HCT116 (cell line): Measurements from ENCODE around the gene SVIL.

Experiments
- CTCF ChIP-seq, 3 experiments: fragments of 200-600 bp in 1 of 3; sonication (generic) in 1 of 3; IDR thresholded peaks in 2 of 3; conservative IDR thresholded peaks in 1 of 3; 2 replicates each; pipeline ENCODE4 v1.5.1; 2012 to 2017; ENCODE audit warnings: low read depth in 2 of 3, low read length in 2 of 3, antibody characterized with exemption in 1 of 3, borderline replicate concordance in 1 of 3, control low read depth in 1 of 3, mild to moderate bottlenecking in 1 of 3, mixed read lengths in 1 of 3, mixed run types in 1 of 3, moderate library complexity in 1 of 3; ENCODE audit not compliant: insufficient read depth in 1 of 3
- JUND ChIP-seq: IDR thresholded peaks from 2 replicates; pipeline ENCODE4 v1.6.1; 2012
- MAX ChIP-seq: IDR thresholded peaks from 2 replicates; pipeline ENCODE4 v1.6.1; 2012
- POLR2A ChIP-seq: IDR thresholded peaks from 2 replicates; pipeline ENCODE4 v1.7.0; 2011; ENCODE audit warnings: borderline replicate concordance; ENCODE audit not compliant: insufficient read depth, insufficient read length; ENCODE audit errors: extremely low read depth
- POLR2AphosphoS5 ChIP-seq: IDR thresholded peaks from 2 replicates; pipeline ENCODE4 v1.6.1; 2011; ENCODE audit warnings: mild to moderate bottlenecking, low read depth, low read length, moderate library complexity
- SIN3A ChIP-seq: IDR thresholded peaks from 2 replicates; pipeline ENCODE4 v1.6.1; 2012; ENCODE audit warnings: low read depth
- YY1 ChIP-seq: IDR thresholded peaks from 2 replicates; pipeline ENCODE4 v1.6.1; 2011; ENCODE audit warnings: low read length, low read depth, moderate library complexity, mild to moderate bottlenecking; ENCODE audit not compliant: insufficient replicate concordance; ENCODE audit errors: extremely low read depth

- TF ChIP-seq POLR2AphosphoS5 (no peak), YY1 (no peak), CTCF (IDR thresholded peaks at IDR 0.05 in 2 of 3, conservative IDR thresholded peaks at IDR 0.05 in 1 of 3; ENCODE audit: borderline replicate concordance in 1 of 3, insufficient read depth in 1 of 3, low read depth in 2 of 3, low read length in 2 of 3) (no peak), JUND (no peak), MAX (no peak), POLR2A (no peak), SIN3A (no peak)
Observed at GRCh38 chr10:29604291-29604825, 30.4 kb downstream of the SVIL start.
